GM23338 (cell line): ENCODE data around the gene LCOR. TPM values are rescaled to one million over a fixed set of nuclear protein-coding genes. Genes with fewer than 3 reads are reported as not detected.

Experiments used
- ATAC-seq: fragments of 200-7000 bp; cut with Tn5 transposase; 3 replicates; pipeline ENCODE4 v1.9.1; 2020
- DNase-seq: peaks from one replicate; pipeline ENCODE4 v3.0.0-alpha.2; 2015; ENCODE audit warnings: low spot score
- H2AFZ ChIP-seq: fragments of 200-600 bp; sonication (generic); 2 replicates; pipeline ENCODE4 v1.8.0; 2016; ENCODE audit warnings: antibody characterized with exemption, mild to moderate bottlenecking, moderate library complexity
- H3F3A ChIP-seq: fragments of 200-600 bp; sonication (generic); replicated peaks from 2 replicates; pipeline ENCODE4 v1.8.0; 2017; ENCODE audit warnings: antibody characterized with exemption, mixed run types, low read depth
- H3K27ac ChIP-seq: fragments of 200-600 bp; sonication (generic); 2 replicates; pipeline ENCODE4 v1.6.1; 2016; ENCODE audit warnings: low read depth
- H3K27me3 ChIP-seq: fragments of 200-600 bp; sonication (generic); 2 replicates; pipeline ENCODE4 v1.8.0; 2016; ENCODE audit warnings: mild to moderate bottlenecking, mixed run types, moderate library complexity; ENCODE audit not compliant: insufficient read depth
- H3K36me3 ChIP-seq: fragments of 200-600 bp; sonication (generic); 2 replicates; pipeline ENCODE4 v1.8.0; 2016; ENCODE audit warnings: mild to moderate bottlenecking; ENCODE audit not compliant: insufficient read depth
- H3K4me1 ChIP-seq: fragments of 200-600 bp; sonication (generic); 2 replicates; pipeline ENCODE4 v1.8.0; 2016; ENCODE audit warnings: mild to moderate bottlenecking, moderate library complexity; ENCODE audit not compliant: insufficient read depth
- H3K4me2 ChIP-seq: fragments of 200-600 bp; sonication (generic); 2 replicates; pipeline ENCODE4 v1.7.1; 2017; ENCODE audit warnings: mixed run types
- H3K4me3 ChIP-seq: fragments of 200-600 bp; sonication (generic); 2 replicates; pipeline ENCODE4 v1.6.1; 2016; ENCODE audit warnings: mixed run types
- H3K79me2 ChIP-seq: fragments of 200-600 bp; sonication (generic); replicated peaks from 2 replicates; pipeline ENCODE4 v1.8.0; 2017; ENCODE audit warnings: mild to moderate bottlenecking; ENCODE audit not compliant: insufficient read depth
- H3K9me2 ChIP-seq: fragments of 200-600 bp; sonication (generic); 2 replicates; pipeline ENCODE4 v1.8.0; 2017; ENCODE audit not compliant: insufficient read depth
- H4K20me1 ChIP-seq: fragments of 200-600 bp; sonication (generic); replicated peaks from 2 replicates; pipeline ENCODE4 v1.8.0; 2017; ENCODE audit warnings: mild to moderate bottlenecking; ENCODE audit not compliant: insufficient read depth
- H3K27ac Mint-ChIP-seq: 2 replicates; pipeline ENCODE4 v1.8.0; 2020; ENCODE audit warnings: inconsistent platforms, mild to moderate bottlenecking, moderate library complexity, mixed read lengths
- H3K27me3 Mint-ChIP-seq: 3 replicates; pipeline ENCODE4 v1.8.0; 2022; ENCODE audit warnings: low read depth, mild to moderate bottlenecking, moderate library complexity, mixed read lengths, inconsistent platforms; ENCODE audit not compliant: insufficient read depth, poor library complexity
- H3K36me3 Mint-ChIP-seq: 3 replicates; pipeline ENCODE4 v1.8.0; 2021; ENCODE audit warnings: low read depth, mild to moderate bottlenecking, inconsistent platforms, moderate library complexity, mixed read lengths
- H3K4me1 Mint-ChIP-seq: 3 replicates; pipeline ENCODE4 v1.8.0; 2020; ENCODE audit warnings: mild to moderate bottlenecking, inconsistent platforms, mixed read lengths
- H3K4me3 Mint-ChIP-seq: 3 replicates; pipeline ENCODE4 v1.8.0; 2021; ENCODE audit warnings: moderate library complexity, mild to moderate bottlenecking, inconsistent platforms, mixed read lengths
- H3K9me3 Mint-ChIP-seq: 3 replicates; pipeline ENCODE4 v1.8.0; 2020; ENCODE audit warnings: moderate library complexity, mild to moderate bottlenecking, inconsistent platforms, mixed read lengths
- CREB1 ChIP-seq: fragments of 250-450 bp; sonication (Bioruptor Pico); IDR thresholded peaks from 2 replicates; pipeline ENCODE4 v1.5.0; 2020; ENCODE audit warnings: low read depth, mild to moderate bottlenecking, moderate library complexity
- EZH2 ChIP-seq: fragments of 200-600 bp; sonication (generic); IDR thresholded peaks from one replicate; pipeline ENCODE4 v1.8.0; 2017; ENCODE audit warnings: antibody characterized with exemption, mild to moderate bottlenecking, low read depth; ENCODE audit not compliant: unreplicated experiment
- EZH2phosphoT487 ChIP-seq: fragments of 200-600 bp; sonication (generic); IDR thresholded peaks from one replicate; pipeline ENCODE4 v1.8.1; 2018; ENCODE audit warnings: antibody characterized with exemption; ENCODE audit not compliant: unreplicated experiment
- JUNB ChIP-seq: IDR thresholded peaks from one replicate; pipeline ENCODE4 v1.6.1; 2016; ENCODE audit warnings: antibody characterized with exemption; ENCODE audit not compliant: unreplicated experiment
- NANOG ChIP-seq: IDR thresholded peaks from 2 replicates; pipeline ENCODE4 v1.6.1; 2016; ENCODE audit warnings: antibody characterized with exemption, borderline replicate concordance
- POLR2AphosphoS5 ChIP-seq: IDR thresholded peaks from 2 replicates; pipeline ENCODE4 v1.6.1; 2016; ENCODE audit warnings: antibody characterized with exemption, low read depth
- STAT1 ChIP-seq: IDR thresholded peaks from one replicate; pipeline ENCODE4 v1.6.1; 2016; ENCODE audit warnings: antibody characterized with exemption; ENCODE audit not compliant: unreplicated experiment
- ZNF114 ChIP-seq: fragments of 250-450 bp; sonication (Bioruptor Pico); IDR thresholded peaks from 2 replicates; pipeline ENCODE4 v1.5.0; 2020; ENCODE audit warnings: mild to moderate bottlenecking, moderate library complexity
- ZNF331 ChIP-seq: fragments of 250-450 bp; sonication (Bioruptor Pico); IDR thresholded peaks from 2 replicates; pipeline ENCODE4 v1.5.0; 2020; ENCODE audit warnings: low read depth, mild to moderate bottlenecking, moderate library complexity
- polyA plus RNA-seq: library from polyadenylated mRNA; unstranded; fragments of >200 nt; fragmentation: Nextera tagmentation; extraction: Ambion mirVana; gene quantifications from 2 replicates; pipeline ENCODE4 v1.2.1, GENCODE V29; 2016
- total RNA-seq: library from RNA; depleted of rRNA; stranded (reverse); fragments of >200 nt; shearing (Covaris generic); gene quantifications from 2 replicates; pipeline ENCODE4 v1.2.3, GENCODE V29; 2014
- TF ChIP-seq, protein P1 (sequence below): IDR thresholded peaks from 2 replicates; pipeline ENCODE4 v1.6.1; 2016; ENCODE audit warnings: antibody characterized with exemption
- TF ChIP-seq, protein P2 (sequence below): IDR thresholded peaks from one replicate; pipeline ENCODE4 v1.6.1; 2018; ENCODE audit warnings: antibody characterized with exemption; ENCODE audit not compliant: unreplicated experiment
- TF ChIP-seq, protein P3 (sequence below): fragments of 250-450 bp; sonication (Bioruptor Pico); IDR thresholded peaks from 2 replicates; pipeline ENCODE4 v1.5.0; 2020; ENCODE audit warnings: mild to moderate bottlenecking, moderate library complexity
- TF ChIP-seq, protein P4 (sequence below), 2 experiments: fragments of 200-600 bp in 1 of 2; sonication (generic) in 1 of 2; conservative IDR thresholded peaks; 2 replicates each; pipeline versions ENCODE4 v1.5.1 to v1.6.1; 2016 to 2017; ENCODE audit warnings: antibody characterized with exemption in 2 of 2, low read depth in 2 of 2, mild to moderate bottlenecking in 2 of 2, moderate library complexity in 1 of 2

The LCOR gene
- total and polyA plus RNA-seq, 2 experiments from 2014 or later = 6.9 to 14.9 TPM

DNA sequence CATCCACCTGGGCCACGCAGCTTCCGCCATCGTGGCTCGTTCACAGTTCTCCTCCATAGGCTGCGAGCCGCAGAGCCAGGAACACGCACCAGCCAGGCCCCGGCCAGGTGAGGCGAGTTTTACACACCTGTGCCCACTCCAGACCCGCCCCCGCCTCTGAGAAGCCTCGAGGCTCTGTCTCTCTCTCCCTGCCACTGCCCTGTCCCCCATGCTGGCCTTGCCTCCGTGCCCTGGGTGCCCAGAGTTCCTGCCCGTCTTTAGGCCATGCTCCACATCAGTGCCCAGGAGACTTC is 211.4 kb downstream of the LCOR start:
- Histone ChIP-seq H3K27me3 (no peaks in the 10 kb centered on the region), H3K4me2 (no peak overlapping the region), H2AFZ (no peak overlapping the region), H3K27ac (no peak overlapping the region), H3F3A (no peaks in the 10 kb centered on the region), H3K36me3 (no peaks in the 10 kb centered on the region), H4K20me1 (no peaks in the 10 kb centered on the region), H3K4me1 (no peaks in the 10 kb centered on the region), H3K79me2 (no peaks in the 10 kb centered on the region), H3K9me2 (no peaks in the 10 kb centered on the region), H3K4me3 (no peak overlapping the region)
- TF ChIP-seq, protein P1, sequence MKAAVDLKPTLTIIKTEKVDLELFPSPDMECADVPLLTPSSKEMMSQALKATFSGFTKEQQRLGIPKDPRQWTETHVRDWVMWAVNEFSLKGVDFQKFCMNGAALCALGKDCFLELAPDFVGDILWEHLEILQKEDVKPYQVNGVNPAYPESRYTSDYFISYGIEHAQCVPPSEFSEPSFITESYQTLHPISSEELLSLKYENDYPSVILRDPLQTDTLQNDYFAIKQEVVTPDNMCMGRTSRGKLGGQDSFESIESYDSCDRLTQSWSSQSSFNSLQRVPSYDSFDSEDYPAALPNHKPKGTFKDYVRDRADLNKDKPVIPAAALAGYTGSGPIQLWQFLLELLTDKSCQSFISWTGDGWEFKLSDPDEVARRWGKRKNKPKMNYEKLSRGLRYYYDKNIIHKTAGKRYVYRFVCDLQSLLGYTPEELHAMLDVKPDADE = no peak
- TF ChIP-seq, protein P2, sequence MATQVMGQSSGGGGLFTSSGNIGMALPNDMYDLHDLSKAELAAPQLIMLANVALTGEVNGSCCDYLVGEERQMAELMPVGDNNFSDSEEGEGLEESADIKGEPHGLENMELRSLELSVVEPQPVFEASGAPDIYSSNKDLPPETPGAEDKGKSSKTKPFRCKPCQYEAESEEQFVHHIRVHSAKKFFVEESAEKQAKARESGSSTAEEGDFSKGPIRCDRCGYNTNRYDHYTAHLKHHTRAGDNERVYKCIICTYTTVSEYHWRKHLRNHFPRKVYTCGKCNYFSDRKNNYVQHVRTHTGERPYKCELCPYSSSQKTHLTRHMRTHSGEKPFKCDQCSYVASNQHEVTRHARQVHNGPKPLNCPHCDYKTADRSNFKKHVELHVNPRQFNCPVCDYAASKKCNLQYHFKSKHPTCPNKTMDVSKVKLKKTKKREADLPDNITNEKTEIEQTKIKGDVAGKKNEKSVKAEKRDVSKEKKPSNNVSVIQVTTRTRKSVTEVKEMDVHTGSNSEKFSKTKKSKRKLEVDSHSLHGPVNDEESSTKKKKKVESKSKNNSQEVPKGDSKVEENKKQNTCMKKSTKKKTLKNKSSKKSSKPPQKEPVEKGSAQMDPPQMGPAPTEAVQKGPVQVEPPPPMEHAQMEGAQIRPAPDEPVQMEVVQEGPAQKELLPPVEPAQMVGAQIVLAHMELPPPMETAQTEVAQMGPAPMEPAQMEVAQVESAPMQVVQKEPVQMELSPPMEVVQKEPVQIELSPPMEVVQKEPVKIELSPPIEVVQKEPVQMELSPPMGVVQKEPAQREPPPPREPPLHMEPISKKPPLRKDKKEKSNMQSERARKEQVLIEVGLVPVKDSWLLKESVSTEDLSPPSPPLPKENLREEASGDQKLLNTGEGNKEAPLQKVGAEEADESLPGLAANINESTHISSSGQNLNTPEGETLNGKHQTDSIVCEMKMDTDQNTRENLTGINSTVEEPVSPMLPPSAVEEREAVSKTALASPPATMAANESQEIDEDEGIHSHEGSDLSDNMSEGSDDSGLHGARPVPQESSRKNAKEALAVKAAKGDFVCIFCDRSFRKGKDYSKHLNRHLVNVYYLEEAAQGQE = no peak
- no peak for TF ChIP-seq STAT1
- no peak for TF ChIP-seq POLR2AphosphoS5
- TF ChIP-seq ZNF331 (CRISPR knock-in tag) = no peak
- no peak for TF ChIP-seq CREB1 (CRISPR knock-in tag)
- no peak for TF ChIP-seq EZH2phosphoT487
- TF ChIP-seq NANOG = no peak
- TF ChIP-seq EZH2 = no peak
- TF ChIP-seq JUNB = no peak
- TF ChIP-seq ZNF114 = no peak
- TF ChIP-seq, protein P3, sequence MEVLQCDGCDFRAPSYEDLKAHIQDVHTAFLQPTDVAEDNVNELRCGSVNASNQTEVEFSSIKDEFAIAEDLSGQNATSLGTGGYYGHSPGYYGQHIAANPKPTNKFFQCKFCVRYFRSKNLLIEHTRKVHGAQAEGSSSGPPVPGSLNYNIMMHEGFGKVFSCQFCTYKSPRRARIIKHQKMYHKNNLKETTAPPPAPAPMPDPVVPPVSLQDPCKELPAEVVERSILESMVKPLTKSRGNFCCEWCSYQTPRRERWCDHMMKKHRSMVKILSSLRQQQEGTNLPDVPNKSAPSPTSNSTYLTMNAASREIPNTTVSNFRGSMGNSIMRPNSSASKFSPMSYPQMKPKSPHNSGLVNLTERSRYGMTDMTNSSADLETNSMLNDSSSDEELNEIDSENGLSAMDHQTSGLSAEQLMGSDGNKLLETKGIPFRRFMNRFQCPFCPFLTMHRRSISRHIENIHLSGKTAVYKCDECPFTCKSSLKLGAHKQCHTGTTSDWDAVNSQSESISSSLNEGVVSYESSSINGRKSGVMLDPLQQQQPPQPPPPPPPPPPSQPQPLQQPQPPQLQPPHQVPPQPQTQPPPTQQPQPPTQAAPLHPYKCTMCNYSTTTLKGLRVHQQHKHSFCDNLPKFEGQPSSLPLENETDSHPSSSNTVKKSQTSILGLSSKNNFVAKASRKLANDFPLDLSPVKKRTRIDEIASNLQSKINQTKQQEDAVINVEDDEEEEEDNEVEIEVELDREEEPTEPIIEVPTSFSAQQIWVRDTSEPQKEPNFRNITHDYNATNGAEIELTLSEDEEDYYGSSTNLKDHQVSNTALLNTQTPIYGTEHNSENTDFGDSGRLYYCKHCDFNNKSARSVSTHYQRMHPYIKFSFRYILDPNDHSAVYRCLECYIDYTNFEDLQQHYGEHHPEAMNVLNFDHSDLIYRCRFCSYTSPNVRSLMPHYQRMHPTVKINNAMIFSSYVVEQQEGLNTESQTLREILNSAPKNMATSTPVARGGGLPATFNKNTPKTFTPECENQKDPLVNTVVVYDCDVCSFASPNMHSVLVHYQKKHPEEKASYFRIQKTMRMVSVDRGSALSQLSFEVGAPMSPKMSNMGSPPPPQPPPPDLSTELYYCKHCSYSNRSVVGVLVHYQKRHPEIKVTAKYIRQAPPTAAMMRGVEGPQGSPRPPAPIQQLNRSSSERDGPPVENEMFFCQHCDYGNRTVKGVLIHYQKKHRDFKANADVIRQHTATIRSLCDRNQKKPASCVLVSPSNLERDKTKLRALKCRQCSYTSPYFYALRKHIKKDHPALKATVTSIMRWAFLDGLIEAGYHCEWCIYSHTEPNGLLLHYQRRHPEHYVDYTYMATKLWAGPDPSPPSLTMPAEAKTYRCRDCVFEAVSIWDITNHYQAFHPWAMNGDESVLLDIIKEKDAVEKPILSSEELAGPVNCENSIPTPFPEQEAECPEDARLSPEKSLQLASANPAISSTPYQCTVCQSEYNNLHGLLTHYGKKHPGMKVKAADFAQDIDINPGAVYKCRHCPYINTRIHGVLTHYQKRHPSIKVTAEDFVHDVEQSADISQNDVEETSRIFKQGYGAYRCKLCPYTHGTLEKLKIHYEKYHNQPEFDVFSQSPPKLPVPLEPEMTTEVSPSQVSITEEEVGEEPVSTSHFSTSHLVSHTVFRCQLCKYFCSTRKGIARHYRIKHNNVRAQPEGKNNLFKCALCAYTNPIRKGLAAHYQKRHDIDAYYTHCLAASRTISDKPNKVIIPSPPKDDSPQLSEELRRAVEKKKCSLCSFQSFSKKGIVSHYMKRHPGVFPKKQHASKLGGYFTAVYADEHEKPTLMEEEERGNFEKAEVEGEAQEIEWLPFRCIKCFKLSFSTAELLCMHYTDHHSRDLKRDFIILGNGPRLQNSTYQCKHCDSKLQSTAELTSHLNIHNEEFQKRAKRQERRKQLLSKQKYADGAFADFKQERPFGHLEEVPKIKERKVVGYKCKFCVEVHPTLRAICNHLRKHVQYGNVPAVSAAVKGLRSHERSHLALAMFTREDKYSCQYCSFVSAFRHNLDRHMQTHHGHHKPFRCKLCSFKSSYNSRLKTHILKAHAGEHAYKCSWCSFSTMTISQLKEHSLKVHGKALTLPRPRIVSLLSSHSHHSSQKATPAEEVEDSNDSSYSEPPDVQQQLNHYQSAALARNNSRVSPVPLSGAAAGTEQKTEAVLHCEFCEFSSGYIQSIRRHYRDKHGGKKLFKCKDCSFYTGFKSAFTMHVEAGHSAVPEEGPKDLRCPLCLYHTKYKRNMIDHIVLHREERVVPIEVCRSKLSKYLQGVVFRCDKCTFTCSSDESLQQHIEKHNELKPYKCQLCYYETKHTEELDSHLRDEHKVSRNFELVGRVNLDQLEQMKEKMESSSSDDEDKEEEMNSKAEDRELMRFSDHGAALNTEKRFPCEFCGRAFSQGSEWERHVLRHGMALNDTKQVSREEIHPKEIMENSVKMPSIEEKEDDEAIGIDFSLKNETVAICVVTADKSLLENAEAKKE (CRISPR knock-in tag) = no peak
- TF ChIP-seq, protein P4, sequence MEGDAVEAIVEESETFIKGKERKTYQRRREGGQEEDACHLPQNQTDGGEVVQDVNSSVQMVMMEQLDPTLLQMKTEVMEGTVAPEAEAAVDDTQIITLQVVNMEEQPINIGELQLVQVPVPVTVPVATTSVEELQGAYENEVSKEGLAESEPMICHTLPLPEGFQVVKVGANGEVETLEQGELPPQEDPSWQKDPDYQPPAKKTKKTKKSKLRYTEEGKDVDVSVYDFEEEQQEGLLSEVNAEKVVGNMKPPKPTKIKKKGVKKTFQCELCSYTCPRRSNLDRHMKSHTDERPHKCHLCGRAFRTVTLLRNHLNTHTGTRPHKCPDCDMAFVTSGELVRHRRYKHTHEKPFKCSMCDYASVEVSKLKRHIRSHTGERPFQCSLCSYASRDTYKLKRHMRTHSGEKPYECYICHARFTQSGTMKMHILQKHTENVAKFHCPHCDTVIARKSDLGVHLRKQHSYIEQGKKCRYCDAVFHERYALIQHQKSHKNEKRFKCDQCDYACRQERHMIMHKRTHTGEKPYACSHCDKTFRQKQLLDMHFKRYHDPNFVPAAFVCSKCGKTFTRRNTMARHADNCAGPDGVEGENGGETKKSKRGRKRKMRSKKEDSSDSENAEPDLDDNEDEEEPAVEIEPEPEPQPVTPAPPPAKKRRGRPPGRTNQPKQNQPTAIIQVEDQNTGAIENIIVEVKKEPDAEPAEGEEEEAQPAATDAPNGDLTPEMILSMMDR (conservative IDR thresholded peaks at IDR 0.05; ENCODE audit: low read depth in 2 of 2) = no peak
- Mint-ChIP-seq H3K9me3 (no peaks in the 10 kb centered on the region), H3K27ac (no peak overlapping the region), H3K4me1 (peaks cover 15% of the 10 kb centered on the region), H3K36me3 (no peaks in the 10 kb centered on the region; the same call in 2 of the 3 replicates), H3K4me3 (no peak overlapping the region), H3K27me3 (peaks cover 6% of the 10 kb centered on the region)
- ATAC-seq (no peak), DNase-seq (no peak)
